SJSA1 (cell line): ENCODE measurements around the gene STRA8. TPM values are rescaled to one million over a fixed set of nuclear protein-coding genes. Genes with fewer than 3 reads are reported as not detected.
"Not testable (repeated sequence)": the region's sequence is repeated elsewhere in the genome, so short reads cannot be mapped to it uniquely, and the experiment has no call there.

Experiments used
- DNase-seq, 2 experiments: peaks; one replicate each; pipeline ENCODE4 v3.0.0-alpha.2; 2015 to 2020; ENCODE audit warnings: low spot score in 2 of 2, low read depth in 1 of 2
- H3K27ac ChIP-seq: fragments of 250-450 bp; sonication (Bioruptor Pico); 2 replicates; pipeline ENCODE4 v1.5.1; 2020; ENCODE audit warnings: mild to moderate bottlenecking, moderate library complexity
- H3K27me3 ChIP-seq: fragments of 250-450 bp; sonication (Bioruptor Pico); replicated peaks from 2 replicates; pipeline ENCODE4 v1.5.1; 2020; ENCODE audit warnings: mild to moderate bottlenecking, moderate library complexity
- H3K36me3 ChIP-seq: fragments of 250-450 bp; sonication (Bioruptor Pico); 2 replicates; pipeline ENCODE4 v1.5.1; 2020; ENCODE audit warnings: mild to moderate bottlenecking
- H3K4me1 ChIP-seq: fragments of 250-450 bp; sonication (Bioruptor Pico); replicated peaks from 2 replicates; pipeline ENCODE4 v1.6.1; 2021; ENCODE audit warnings: mild to moderate bottlenecking
- H3K4me3 ChIP-seq: fragments of 250-450 bp; sonication (Bioruptor Pico); 2 replicates; pipeline ENCODE4 v1.5.1; 2020; ENCODE audit warnings: mild to moderate bottlenecking
- H3K9me3 ChIP-seq: fragments of 250-450 bp; sonication (Bioruptor Pico); replicated peaks from 2 replicates; pipeline ENCODE4 v1.5.1; 2020; ENCODE audit warnings: mild to moderate bottlenecking
- total RNA-seq: library from RNA; depleted of rRNA; stranded (reverse); fragments of >200 nt; shearing (Covaris generic); gene quantifications from 2 replicates; pipeline ENCODE4 v1.2.3, GENCODE V29; 2014

STRA8 gene
- total RNA-seq, 1 experiment from 2014 or later: not detected

- H3K27ac ChIP-seq: peak overlapping the region; percentile 57
- peaks cover 32% of the 10 kb centered on the region for H3K36me3 ChIP-seq
- DNase-seq: no peak
- peaks cover 7% of the 10 kb centered on the region; the same call in 1 of the 2 replicates for H3K4me1 ChIP-seq
- no peaks in the 10 kb centered on the region for H3K27me3 ChIP-seq
- no peaks in the 10 kb centered on the region for H3K9me3 ChIP-seq
- H3K4me3 ChIP-seq: peak overlapping the region; percentile 83
Measured at GRCh38 chr7:135210888-135211178, 22.8 kb upstream of the STRA8 start.

DNA sequence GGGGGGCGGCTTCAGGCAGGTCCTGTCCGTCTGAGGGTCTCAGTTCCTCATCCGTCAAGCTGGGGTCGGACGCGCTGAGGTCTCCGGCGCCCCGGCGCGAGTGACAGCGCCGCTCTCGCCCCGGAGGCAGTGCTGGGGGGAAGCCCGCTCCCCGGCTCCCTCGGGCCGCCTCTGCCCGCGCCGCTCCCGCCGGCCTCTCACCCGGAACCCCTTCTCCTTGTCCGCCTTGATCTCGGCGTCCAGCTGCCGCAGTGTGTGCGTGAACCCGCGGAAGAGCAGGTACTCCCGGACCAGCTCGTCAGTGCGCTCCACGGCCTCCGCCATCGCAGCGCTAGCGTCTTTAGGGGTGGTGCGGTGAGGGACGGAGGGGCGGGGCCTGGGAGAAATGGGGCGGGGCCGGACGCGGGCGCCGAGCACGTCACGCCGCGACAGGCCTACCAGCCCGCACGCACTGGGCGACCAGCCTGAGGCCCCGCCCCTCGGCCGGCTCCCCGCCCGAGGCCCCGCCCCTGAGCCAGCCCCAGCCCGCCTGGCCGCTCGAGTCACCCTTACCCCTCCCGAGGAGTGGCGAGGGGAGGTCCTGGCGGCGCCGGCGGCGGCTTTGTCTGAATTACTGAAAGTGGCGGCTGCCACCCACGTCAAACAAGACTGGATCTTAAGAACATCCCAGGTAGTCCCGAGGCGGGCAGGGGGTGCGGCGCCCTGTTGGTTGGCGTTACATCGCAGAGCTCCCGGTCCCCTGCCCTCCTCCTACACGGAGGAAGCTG lies 22.3 kb upstream of the STRA8 start, which contains the start of gene WDR91:
Gene WDR91 (minus strand): TSS at position 348 of the 767 bp plus-strand sequence. CDS start 24 bp downstream, at position 324.
- peak; percentile 87 to 95 for DNase-seq
- Histone ChIP-seq H3K9me3 (no peaks in the 10 kb centered on the region), H3K27me3 (no peaks in the 10 kb centered on the region), H3K27ac (peak within 1 kb of the TSS; percentile 69), H3K4me3 (peak within 1 kb of the TSS; percentile 83), H3K4me1 (peaks cover 7% of the 10 kb centered on the region; the same call in 1 of the 2 replicates), H3K36me3 (peaks cover 30% of the 10 kb centered on the region)

- not testable (repeated sequence) for H3K4me1 ChIP-seq, H3K9me3 ChIP-seq, H3K27me3 ChIP-seq, DNase-seq
- H3K36me3 ChIP-seq: peaks cover 26% of the 10 kb centered on the region
- H3K27ac ChIP-seq: peak overlapping the region; percentile 69
- peak overlapping the region; percentile 83 for H3K4me3 ChIP-seq
Measured at GRCh38 chr7:135211946-135212685, 21.5 kb upstream of the STRA8 start.

DNA sequence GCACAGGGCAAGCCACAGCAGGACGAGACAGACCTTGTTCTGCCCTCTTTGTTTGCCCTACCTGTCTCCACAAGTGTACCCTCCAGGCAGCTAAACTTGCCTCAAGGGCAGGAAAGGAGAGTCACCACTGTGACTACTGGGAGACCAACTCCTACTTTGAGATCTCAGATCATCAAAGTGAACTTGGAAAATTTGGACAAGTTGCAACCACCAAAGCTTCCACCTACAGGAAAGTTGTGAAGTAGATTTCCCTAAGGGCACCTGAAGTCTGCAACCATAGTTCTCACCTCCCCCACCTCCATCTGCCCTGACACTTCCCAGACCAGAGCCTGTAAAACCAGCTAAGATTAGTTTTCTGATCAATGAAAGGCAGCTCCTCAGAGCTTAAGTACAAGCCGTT lies 19.8 kb upstream of the STRA8 start:
- H3K4me1 ChIP-seq: peaks cover 7% of the 10 kb centered on the region; the same call in 1 of the 2 replicates
- H3K9me3 ChIP-seq: no peaks in the 10 kb centered on the region
- H3K36me3 ChIP-seq: peaks cover 14% of the 10 kb centered on the region
- H3K27me3 ChIP-seq: no peaks in the 10 kb centered on the region
- H3K4me3 ChIP-seq: no peak overlapping the region
- H3K27ac ChIP-seq: no peak overlapping the region
- no peak for DNase-seq

DNA sequence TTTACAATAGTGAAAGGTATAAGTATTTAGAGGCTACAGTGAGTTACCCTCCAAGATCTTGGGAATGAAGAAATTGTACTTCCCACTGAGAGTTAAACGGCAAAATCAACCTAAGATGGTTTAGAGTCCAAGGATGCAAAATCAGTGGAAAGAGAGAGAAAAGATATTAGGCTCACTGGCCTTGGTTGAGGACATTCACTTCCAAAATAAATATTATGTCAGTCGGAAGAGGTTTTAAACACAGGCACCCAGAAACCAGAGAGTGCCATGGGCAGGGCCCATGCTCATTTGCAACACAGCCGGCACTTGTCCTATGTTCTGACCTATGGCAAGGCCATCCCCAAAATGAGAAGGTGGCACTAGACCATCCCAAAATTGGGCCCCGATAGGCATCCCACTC lies 18.5 kb upstream of the STRA8 start:
- no peak overlapping the region for H3K4me3 ChIP-seq
- no peak overlapping the region for H3K27ac ChIP-seq
- no peaks in the 10 kb centered on the region for H3K9me3 ChIP-seq
- no peak for DNase-seq
- H3K27me3 ChIP-seq: no peaks in the 10 kb centered on the region
- peaks cover 4% of the 10 kb centered on the region; the same call in 1 of the 2 replicates for H3K36me3 ChIP-seq
- H3K4me1 ChIP-seq: peaks cover 5% of the 10 kb centered on the region; the same call in 1 of the 2 replicates

- no peak overlapping the region for H3K27ac ChIP-seq
- no peaks in the 10 kb centered on the region for H3K27me3 ChIP-seq
Measured at GRCh38 chr7:135215698-135216097, 17.9 kb upstream of the STRA8 start.

DNA sequence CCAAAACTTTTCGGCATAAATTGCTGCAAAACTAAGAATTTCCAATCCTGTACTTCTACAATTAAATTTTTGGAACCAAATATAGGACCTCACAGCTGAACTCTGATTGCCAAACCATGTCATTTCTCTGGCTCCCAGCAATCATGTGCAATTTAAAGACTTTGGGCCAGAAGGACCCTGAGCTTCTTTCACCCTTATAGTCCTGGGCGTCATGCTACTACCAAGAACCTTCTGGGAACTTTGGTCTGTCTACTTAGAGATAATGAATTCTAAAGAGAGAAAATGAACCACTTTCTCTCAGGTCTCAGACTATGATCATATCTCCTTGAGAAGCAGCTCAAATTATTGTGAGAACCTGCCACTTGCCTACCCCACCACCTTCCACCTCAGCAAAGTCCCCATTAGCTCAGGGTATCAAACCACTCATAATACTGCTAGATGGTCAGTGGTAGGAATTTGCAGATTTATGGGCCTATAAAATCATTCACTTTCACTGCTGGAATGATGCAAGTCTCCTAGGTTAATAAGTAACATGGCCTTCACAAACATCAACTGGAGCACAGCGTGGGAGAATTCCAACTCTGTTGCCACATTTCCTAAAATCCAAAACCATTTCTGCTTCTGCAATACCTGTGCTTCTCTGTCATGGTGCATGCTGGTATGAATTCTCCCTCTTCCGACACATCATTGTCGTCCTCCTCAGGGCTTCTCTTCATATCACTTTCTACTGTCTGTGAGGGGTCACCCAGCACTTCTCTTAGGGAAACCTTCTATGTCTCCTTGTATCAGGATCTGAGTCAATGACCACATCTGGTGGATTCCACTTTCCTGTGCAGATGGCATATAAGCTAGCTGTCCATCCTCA lies 15.8 kb upstream of the STRA8 start:
- Histone ChIP-seq H3K4me3 (no peak overlapping the region), H3K4me1 (no peaks in the 10 kb centered on the region), H3K27me3 (no peaks in the 10 kb centered on the region), H3K27ac (no peak overlapping the region), H3K36me3 (no peaks in the 10 kb centered on the region), H3K9me3 (no peaks in the 10 kb centered on the region)
- no peak for DNase-seq

More at GRCh38 chr7:135215698-135216097, 17.9 kb upstream of the STRA8 start:
- Histone ChIP-seq H3K4me3 (no peak overlapping the region), H3K36me3 (peaks cover 4% of the 10 kb centered on the region; the same call in 1 of the 2 replicates), H3K9me3 (no peaks in the 10 kb centered on the region), H3K4me1 (peaks cover under 1% of the 10 kb centered on the region; the same call in 1 of the 2 replicates)
- no peak for DNase-seq

DNA sequence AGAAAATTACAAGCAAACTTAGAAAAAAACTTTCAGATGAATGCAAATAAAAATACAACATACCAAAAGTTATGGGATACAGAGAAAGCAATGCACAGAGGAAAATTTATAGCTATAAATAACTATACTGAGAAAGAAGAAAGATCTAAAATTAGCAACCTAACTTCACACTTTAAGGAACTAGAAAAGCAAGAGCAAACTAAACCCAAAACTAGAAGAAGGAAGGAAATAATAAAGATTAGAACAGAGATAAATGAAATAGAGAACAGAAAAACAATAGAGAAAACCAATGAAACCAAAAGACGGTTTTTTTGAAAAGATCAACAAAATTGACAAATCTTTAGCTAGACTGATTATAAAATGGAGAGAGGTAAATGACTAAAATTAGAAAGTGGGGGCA lies 9.6 kb upstream of the STRA8 start:
- Histone ChIP-seq H3K27me3 (0 out of 2 replicates have a peak, but pooled peaks cover 3% of the 10 kb centered on the region), H3K9me3 (no peaks in the 10 kb centered on the region), H3K4me3 (no peak overlapping the region), H3K4me1 (no peaks in the 10 kb centered on the region), H3K27ac (no peak overlapping the region), H3K36me3 (no peaks in the 10 kb centered on the region)
- no peak for DNase-seq

- DNase-seq: no peak
- Histone ChIP-seq H3K9me3 (no peaks in the 10 kb centered on the region), H3K36me3 (no peaks in the 10 kb centered on the region), H3K4me3 (no peak overlapping the region), H3K4me1 (no peaks in the 10 kb centered on the region), H3K27ac (no peak overlapping the region), H3K27me3 (no peaks in the 10 kb centered on the region)
Measured at GRCh38 chr7:135231686-135232085, 2.0 kb upstream of the STRA8 start.

GRCh38 chr7:135232087-135232486 lies 1.6 kb upstream of the STRA8 start:
- DNase-seq: no peak
- Histone ChIP-seq H3K27me3 (no peaks in the 10 kb centered on the region), H3K9me3 (no peaks in the 10 kb centered on the region)

DNA sequence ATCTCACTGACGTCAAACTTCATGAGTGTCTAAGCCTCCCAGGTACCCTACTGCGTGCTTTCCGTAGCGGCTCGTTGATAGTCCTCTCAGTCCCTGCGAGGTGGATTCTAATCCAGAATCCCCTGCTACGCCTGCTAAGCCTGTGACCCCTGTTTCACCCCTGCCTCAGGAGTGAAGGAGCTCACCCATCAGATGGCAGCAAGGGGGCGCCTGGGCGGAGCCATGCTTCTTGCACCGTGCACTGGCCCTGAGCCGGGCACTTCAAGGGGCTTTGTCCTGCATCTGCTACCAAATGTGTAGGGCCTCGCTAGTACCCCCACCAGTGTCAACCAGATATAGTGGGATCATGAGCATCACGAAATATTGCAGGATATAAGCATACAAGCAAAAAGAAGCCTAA lies 918 bp upstream of the STRA8 start:
- H3K27me3 ChIP-seq: no peaks in the 10 kb centered on the region
- no peaks in the 10 kb centered on the region for H3K4me1 ChIP-seq
- DNase-seq: no peak
- H3K27ac ChIP-seq: no peak overlapping the region
- H3K9me3 ChIP-seq: no peaks in the 10 kb centered on the region
- no peaks in the 10 kb centered on the region for H3K36me3 ChIP-seq
- no peak overlapping the region for H3K4me3 ChIP-seq

More at GRCh38 chr7:135232087-135232486, 1.6 kb upstream of the STRA8 start:
- Histone ChIP-seq H3K4me3 (no peak overlapping the region), H3K36me3 (no peaks in the 10 kb centered on the region), H3K4me1 (no peaks in the 10 kb centered on the region), H3K27ac (no peak overlapping the region)

DNA sequence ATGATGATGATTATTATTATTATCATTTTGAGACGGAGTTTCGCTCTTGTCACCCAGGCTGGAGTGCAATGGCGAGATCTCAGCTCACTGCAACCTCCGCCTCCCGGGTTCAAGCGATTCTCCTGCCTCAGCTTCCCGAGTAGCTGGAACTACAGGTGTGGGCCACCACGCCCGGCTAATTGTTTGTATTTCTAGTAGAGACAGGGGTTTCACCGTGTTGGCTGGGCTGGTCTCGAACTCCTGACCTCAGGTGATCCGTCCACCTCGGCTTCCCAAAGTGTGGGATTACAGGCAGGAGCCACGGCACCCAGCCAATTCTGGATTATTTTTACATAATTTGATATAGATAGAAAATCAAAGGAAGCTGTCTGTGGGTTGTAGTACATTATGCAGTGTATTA lies 457 bp downstream of the STRA8 start:
- not testable (repeated sequence) for H3K4me3 ChIP-seq, H3K9me3 ChIP-seq, H3K27me3 ChIP-seq, H3K4me1 ChIP-seq, DNase-seq, H3K36me3 ChIP-seq, H3K27ac ChIP-seq

DNA sequence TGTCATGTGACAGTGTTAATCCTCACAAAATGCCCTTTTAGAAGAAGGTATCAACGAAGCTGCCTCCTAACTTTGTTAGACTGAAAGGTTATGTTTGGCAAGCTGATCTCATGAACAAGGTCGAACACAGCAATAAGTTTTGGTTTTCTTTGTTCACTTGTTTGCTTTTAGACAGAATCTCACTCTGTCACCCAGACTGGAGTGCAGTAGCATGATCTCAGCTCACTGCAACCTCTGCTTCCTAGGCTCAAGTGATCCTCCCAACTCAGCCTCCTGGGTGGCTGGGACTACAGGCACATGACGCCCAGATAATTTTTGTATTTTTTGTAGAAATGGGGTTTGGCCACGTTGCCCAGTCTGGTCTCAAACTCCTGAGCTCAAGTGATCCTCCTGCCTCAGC lies 1.1 kb downstream of the STRA8 start:
- DNase-seq: no peak
- Histone ChIP-seq H3K27me3 (no peaks in the 10 kb centered on the region), H3K27ac (no peak overlapping the region), H3K36me3 (no peaks in the 10 kb centered on the region), H3K4me3 (no peak overlapping the region), H3K4me1 (no peaks in the 10 kb centered on the region), H3K9me3 (no peaks in the 10 kb centered on the region)
